IPS DF 6.9 (cell line): ENCODE results near the gene L1CAM.

Source experiments
- DNase-seq: peaks from one replicate; pipeline ENCODE4 v3.0.0-alpha.2; 2013; ENCODE audit warnings: low read depth, low spot score
- H3K27ac ChIP-seq: one replicate; pipeline ENCODE4 v1.5.1; 2013; ENCODE audit warnings: low read length, control low read depth
- H3K27me3 ChIP-seq: 2 replicates; pipeline ENCODE4 v1.6.1; 2013; ENCODE audit warnings: mild to moderate bottlenecking, low read length; ENCODE audit not compliant: control insufficient read depth, insufficient read depth
- H3K36me3 ChIP-seq: 2 replicates; pipeline ENCODE4 v1.6.1; 2013; ENCODE audit warnings: low read length; ENCODE audit not compliant: control insufficient read depth, insufficient read depth
- H3K4me1 ChIP-seq: 2 replicates; pipeline ENCODE4 v1.6.1; 2013; ENCODE audit warnings: low read length; ENCODE audit not compliant: control insufficient read depth, insufficient read depth
- H3K4me3 ChIP-seq: 2 replicates; pipeline ENCODE4 v1.5.1; 2013; ENCODE audit warnings: mild to moderate bottlenecking, low read length
- H3K9me3 ChIP-seq: 2 replicates; pipeline ENCODE4 v1.6.1; 2013; ENCODE audit warnings: low read length, inconsistent platforms; ENCODE audit not compliant: control insufficient read depth, insufficient read depth
- WGBS: extraction: QIAGEN DNeasy Blood & Tissue Kit; methylation state at CpG from one replicate; pipeline ENCODE4 v1.1.7; 2013; ENCODE audit warnings: mixed read lengths, missing lambda C conversion rate; ENCODE audit not compliant: insufficient read length, insufficient coverage; 5-methylcytosine and 5-hydroxymethylcytosine counted together

The L1CAM gene

GRCh38 chrX:153922932-153923857 lies 37.2 kb upstream of the L1CAM start:
- no CpG with 5 or more reads among the region's 25 CpGs for WGBS
- no peak overlapping the region for H3K4me3 ChIP-seq

DNA sequence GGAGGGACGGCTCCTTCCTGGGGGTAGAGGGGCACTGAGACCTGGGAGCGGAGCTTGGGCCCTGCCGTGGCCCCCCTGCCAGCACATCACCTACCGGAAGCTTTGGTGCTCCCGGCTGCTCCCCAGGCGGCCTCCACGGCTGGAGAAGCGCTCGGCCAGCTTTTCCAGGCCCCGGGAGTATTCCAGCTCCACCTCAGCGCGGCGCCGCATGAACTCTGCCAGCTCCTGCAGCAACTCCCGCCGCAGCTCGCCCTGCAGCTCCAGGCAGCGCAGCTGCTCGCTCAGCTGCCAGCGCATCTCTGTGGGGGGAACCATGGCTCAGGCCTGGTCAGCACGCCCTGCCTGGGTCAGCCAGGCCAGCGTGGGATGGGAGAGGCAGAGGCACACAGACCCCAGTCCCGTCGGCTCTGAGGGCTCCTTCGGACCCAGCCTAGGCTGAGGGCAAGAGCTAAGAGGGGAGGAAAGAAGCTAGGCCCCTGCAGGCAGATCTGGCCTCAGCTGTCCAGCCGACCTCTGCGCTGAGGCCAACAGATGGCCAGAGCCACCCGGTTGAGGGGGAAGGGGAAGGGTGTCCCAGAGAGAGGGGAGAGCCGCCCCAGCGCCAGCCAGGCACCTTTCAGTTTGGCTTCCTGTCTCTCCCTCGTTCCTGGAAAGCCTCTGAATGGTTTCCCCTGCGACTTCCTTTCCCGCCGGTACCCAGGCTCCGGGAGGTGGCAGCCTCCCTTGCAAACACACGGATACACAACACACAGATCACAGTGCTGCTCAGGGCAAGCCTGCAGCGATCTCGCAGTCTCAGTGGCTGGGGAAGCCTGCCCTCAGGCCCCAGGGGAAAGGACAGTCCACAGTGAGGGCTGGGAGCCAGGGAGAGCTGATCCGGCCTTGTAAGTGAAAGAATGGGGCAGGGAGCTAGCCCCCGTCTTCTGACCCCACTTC lies 35.8 kb upstream of the L1CAM start:
- Histone ChIP-seq H3K27ac (no peak overlapping the region), H3K27me3 (no peaks in the 10 kb centered on the region), H3K9me3 (no peaks in the 10 kb centered on the region), H3K4me1 (peaks cover 1% of the 10 kb centered on the region; the same call in 1 of the 2 replicates), H3K4me3 (no peak overlapping the region), H3K36me3 (peaks cover 2% of the 10 kb centered on the region; the same call in 1 of the 2 replicates)
- DNase-seq = no peak
- WGBS = no CpG with 5 or more reads among the region's 40 CpGs

More at GRCh38 chrX:153922932-153923857, 37.2 kb upstream of the L1CAM start:
- H3K4me1 ChIP-seq = 0 out of 2 replicates have a peak, but pooled peaks cover 1% of the 10 kb centered on the region
- H3K27ac ChIP-seq = no peak overlapping the region
- peaks cover 2% of the 10 kb centered on the region; the same call in 1 of the 2 replicates for H3K36me3 ChIP-seq
- H3K27me3 ChIP-seq = no peaks in the 10 kb centered on the region
- H3K9me3 ChIP-seq = no peaks in the 10 kb centered on the region
- DNase-seq = no peak

GRCh38 chrX:153921070-153921469 lies 35.1 kb upstream of the L1CAM start:
- DNase-seq = no peak
- Histone ChIP-seq H3K36me3 (peaks cover 2% of the 10 kb centered on the region; the same call in 1 of the 2 replicates), H3K27me3 (no peaks in the 10 kb centered on the region), H3K4me3 (no peak overlapping the region), H3K27ac (no peak overlapping the region), H3K9me3 (no peaks in the 10 kb centered on the region), H3K4me1 (no peaks in the 10 kb centered on the region; the same call in 1 of the 2 replicates)
- WGBS = no CpG with 5 or more reads among the region's 16 CpGs

- Histone ChIP-seq H3K4me1 (no peaks in the 10 kb centered on the region; the same call in 1 of the 2 replicates), H3K9me3 (no peaks in the 10 kb centered on the region), H3K36me3 (peaks cover 2% of the 10 kb centered on the region; the same call in 1 of the 2 replicates), H3K27ac (no peak overlapping the region), H3K4me3 (no peak overlapping the region), H3K27me3 (no peaks in the 10 kb centered on the region)
- WGBS = no CpG with 5 or more reads among the region's 14 CpGs
- no peak for DNase-seq
Observed at GRCh38 chrX:153920546-153920945, 34.6 kb upstream of the L1CAM start.

DNA sequence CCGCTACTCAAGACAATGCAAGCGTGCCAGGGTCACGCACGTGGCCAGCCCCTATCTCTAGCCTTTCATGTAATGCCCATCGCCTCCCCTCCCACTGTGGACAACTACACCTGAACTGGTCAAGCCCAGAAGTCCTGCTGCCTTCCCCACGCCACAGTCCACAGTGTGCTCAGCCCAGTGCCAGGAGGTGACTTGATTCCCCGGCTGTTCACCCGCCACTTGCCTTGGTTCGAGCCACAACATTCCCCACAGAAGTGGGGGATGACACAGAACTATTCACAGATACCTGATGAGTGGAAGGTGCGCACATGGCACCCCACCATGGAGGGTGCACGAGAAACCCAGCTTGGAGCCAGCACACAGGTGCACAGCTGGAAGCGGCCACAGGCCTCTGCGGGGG lies 33.3 kb upstream of the L1CAM start:
- no peak for DNase-seq
- no peak overlapping the region for H3K4me3 ChIP-seq
- no peaks in the 10 kb centered on the region for H3K27me3 ChIP-seq
- H3K4me1 ChIP-seq = no peaks in the 10 kb centered on the region; the same call in 1 of the 2 replicates
- WGBS = no CpG with 5 or more reads among the region's 13 CpGs
- no peak overlapping the region for H3K27ac ChIP-seq
- H3K9me3 ChIP-seq = no peaks in the 10 kb centered on the region
- H3K36me3 ChIP-seq = peaks cover 2% of the 10 kb centered on the region; the same call in 1 of the 2 replicates

DNA sequence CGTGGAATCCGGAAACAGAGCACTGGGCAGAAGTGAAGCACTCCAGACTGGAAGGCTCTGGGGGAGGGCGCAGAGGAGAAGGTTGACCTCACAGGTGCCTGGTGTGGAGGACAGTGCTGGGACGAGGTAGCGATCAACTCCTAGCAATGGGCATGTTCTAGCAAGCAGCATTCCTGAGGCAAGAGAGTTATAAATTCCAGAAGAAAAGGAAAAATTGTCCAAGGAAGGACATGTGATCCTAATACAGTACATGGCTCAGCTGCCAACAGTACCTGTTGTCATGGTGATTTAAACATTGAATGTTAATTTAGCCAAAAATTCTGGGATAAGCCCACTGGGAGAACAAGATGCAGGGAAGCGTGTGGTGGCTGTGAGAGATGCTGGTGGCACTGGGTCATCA lies 31.9 kb upstream of the L1CAM start:
- peaks cover 2% of the 10 kb centered on the region; the same call in 1 of the 2 replicates for H3K36me3 ChIP-seq
- no peaks in the 10 kb centered on the region for H3K9me3 ChIP-seq

GRCh38 chrX:153913701-153914100 lies 27.7 kb upstream of the L1CAM start:
- no peaks in the 10 kb centered on the region for H3K9me3 ChIP-seq
- H3K36me3 ChIP-seq = no peaks in the 10 kb centered on the region; the same call in 1 of the 2 replicates
- DNase-seq = no peak
- WGBS = no CpG with 5 or more reads among the region's 17 CpGs
- H3K4me3 ChIP-seq = no peak overlapping the region
- H3K4me1 ChIP-seq = peaks cover 1% of the 10 kb centered on the region; the same call in 1 of the 2 replicates
- H3K27ac ChIP-seq = no peak overlapping the region
- H3K27me3 ChIP-seq = no peaks in the 10 kb centered on the region

More for the DNA sequence above, 31.9 kb upstream of the L1CAM start:
- no peak overlapping the region for H3K4me3 ChIP-seq
- H3K27ac ChIP-seq = no peak overlapping the region
- WGBS = no CpG with 5 or more reads among the region's 6 CpGs
- H3K4me1 ChIP-seq = no peaks in the 10 kb centered on the region; the same call in 1 of the 2 replicates
- no peak for DNase-seq
- no peaks in the 10 kb centered on the region for H3K27me3 ChIP-seq

DNA sequence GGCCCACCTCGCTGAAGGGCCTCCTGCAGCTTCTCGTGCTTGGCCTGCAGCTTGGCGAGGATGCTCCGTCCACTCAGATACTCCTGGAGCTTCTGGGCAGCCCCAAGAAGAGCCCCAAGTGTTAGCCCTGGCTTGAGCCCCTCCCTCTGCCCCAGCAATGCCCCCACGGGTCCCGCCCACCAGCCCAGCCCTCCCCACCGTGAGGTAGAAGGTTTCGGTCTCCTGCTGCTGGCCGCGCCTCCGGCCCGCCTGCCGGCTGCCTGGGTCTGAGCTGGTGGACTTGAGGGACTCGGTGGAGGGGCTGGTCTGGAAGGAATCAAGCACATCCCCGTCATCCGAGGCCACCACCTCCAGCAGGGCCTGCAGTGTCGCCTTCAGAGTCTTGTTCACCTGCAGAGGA lies 27.2 kb upstream of the L1CAM start:
- H3K36me3 ChIP-seq = no peaks in the 10 kb centered on the region; the same call in 1 of the 2 replicates
- no CpG with 5 or more reads among the region's 17 CpGs for WGBS
- no peaks in the 10 kb centered on the region for H3K9me3 ChIP-seq
- peaks cover 1% of the 10 kb centered on the region; the same call in 1 of the 2 replicates for H3K4me1 ChIP-seq
- no peak overlapping the region for H3K27ac ChIP-seq
- no peak for DNase-seq
- no peaks in the 10 kb centered on the region for H3K27me3 ChIP-seq
- H3K4me3 ChIP-seq = no peak overlapping the region

DNA sequence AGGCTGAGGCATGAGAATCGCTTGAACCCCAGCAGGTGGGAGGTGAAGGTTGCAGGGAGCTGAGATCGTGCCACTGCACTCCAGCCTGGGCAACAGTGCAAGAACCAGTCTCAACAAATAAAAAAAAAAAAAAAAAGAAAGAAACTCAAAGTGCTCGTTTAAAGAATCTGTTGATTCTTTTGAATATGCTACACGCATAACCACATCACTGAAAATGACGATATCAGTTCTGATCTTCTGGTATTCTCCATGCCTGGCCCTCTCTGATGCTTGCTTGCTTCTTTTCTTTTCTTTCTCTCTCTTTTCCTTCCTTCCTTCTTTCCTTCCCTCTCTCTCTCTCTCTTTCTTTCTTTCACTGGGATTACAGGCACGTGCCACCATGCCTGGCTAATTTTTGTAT lies 25.8 kb upstream of the L1CAM start:
- H3K36me3 ChIP-seq = no peaks in the 10 kb centered on the region; the same call in 1 of the 2 replicates
- DNase-seq = no peak
- 0 out of 2 replicates have a peak, but pooled peaks cover 1% of the 10 kb centered on the region for H3K4me1 ChIP-seq
- H3K4me3 ChIP-seq = no peak overlapping the region
- no peaks in the 10 kb centered on the region for H3K9me3 ChIP-seq
- H3K27me3 ChIP-seq = no peaks in the 10 kb centered on the region
- H3K27ac ChIP-seq = no peak overlapping the region
- no CpG with 5 or more reads among the region's 6 CpGs for WGBS

- H3K4me3 ChIP-seq = no peak overlapping the region
- no peaks in the 10 kb centered on the region for H3K27me3 ChIP-seq
- 0 out of 2 replicates have a peak, but pooled peaks cover 1% of the 10 kb centered on the region for H3K4me1 ChIP-seq
- H3K9me3 ChIP-seq = no peaks in the 10 kb centered on the region
- DNase-seq = no peak
- H3K36me3 ChIP-seq = no peaks in the 10 kb centered on the region; the same call in 1 of the 2 replicates
- no CpG with 5 or more reads among the region's 22 CpGs for WGBS
- H3K27ac ChIP-seq = no peak overlapping the region
Observed at GRCh38 chrX:153910446-153910845, 24.5 kb upstream of the L1CAM start.
